A549 (cell line): Measurements from ENCODE around the gene HSPBAP1. TPM values are rescaled to one million over a fixed set of nuclear protein-coding genes. Genes with fewer than 3 reads are reported as not detected.

ENCODE experiments used
- ATAC-seq, 2 experiments: fragments of 200-7000 bp in 1 of 2; fragments of >200 bp in 1 of 2; cut with Nextera tagmentation in 1 of 2; cut with Tn5 transposase in 1 of 2; 3 replicates each; pipeline versions ENCODE4 v1.8.0 to v1.9.1; 2018 to 2020; ENCODE audit warnings: mild to moderate bottlenecking in 1 of 2, moderate library complexity in 1 of 2
- CTCF ChIA-PET: fragments of 300-600 bp; sonication (Branson Sonifier 250); formaldehyde crosslinking; extraction: SDS; loops from one replicate; lab custom pipeline; 2021; ENCODE audit warnings: antibody characterized with exemption, inconsistent platforms; lab: Yijun Ruan, JAX
- POLR2A ChIA-PET: fragments of 350-600 bp; formaldehyde crosslinking; extraction: SDS; loops from one replicate; lab custom pipeline; 2021; ENCODE audit warnings: antibody characterized with exemption, inconsistent platforms; lab: Yijun Ruan, JAX
- DNase-seq, 2 experiments: peaks; one replicate each; pipeline versions ENCODE4 v3.0.0 to v3.0.0-alpha.2; 2011 to 2016; ENCODE audit warnings: low read depth in 1 of 2, low spot score in 1 of 2
- FAIRE-seq: peaks from 2 replicates; lab custom pipeline; 2011; peaks lifted over from hg19 to GRCh38; lab: Jason Lieb, UNC
- H3K27ac ChIP-seq, 2 experiments: fragments of >200 bp; sonication (Bioruptor Twin); formaldehyde crosslinking; 3 replicates each; pipeline ENCODE4 v1.5.1; 2016 to 2017
- H3K4me1 ChIP-seq: fragments of >200 bp; sonication (Bioruptor Twin); formaldehyde crosslinking; 3 replicates; pipeline ENCODE4 v1.6.1; 2016
- H3K4me2 ChIP-seq: fragments of >200 bp; sonication (Bioruptor Twin); formaldehyde crosslinking; 3 replicates; pipeline ENCODE4 v1.6.1; 2016
- H3K4me3 ChIP-seq: fragments of >200 bp; sonication (Bioruptor Twin); formaldehyde crosslinking; 3 replicates; pipeline ENCODE4 v1.5.1; 2016
- H3K9me3 ChIP-seq: fragments of >200 bp; sonication (Bioruptor Twin); formaldehyde crosslinking; 3 replicates; pipeline ENCODE4 v1.6.1; 2016
- CBX2 ChIP-seq: fragments of 200-600 bp; sonication (generic); IDR thresholded peaks from 2 replicates; pipeline ENCODE4 v1.6.1; 2016; ENCODE audit warnings: low read depth, mild to moderate bottlenecking, borderline replicate concordance
- CBX8 ChIP-seq: fragments of 200-600 bp; sonication (generic); IDR thresholded peaks from 2 replicates; pipeline ENCODE4 v1.6.1; 2016
- CHD2 ChIP-seq: fragments of 150-350 bp; IDR thresholded peaks from 2 replicates; pipeline ENCODE4 v1.6.1; 2014; ENCODE audit warnings: low read length; ENCODE audit not compliant: partially characterized antibody
- EHMT2 ChIP-seq: fragments of 200-600 bp; sonication (generic); IDR thresholded peaks from 2 replicates; pipeline ENCODE4 v1.6.1; 2016; ENCODE audit warnings: antibody characterized with exemption, low read depth, mild to moderate bottlenecking, moderate library complexity
- ESRRA ChIP-seq: fragments of 150-350 bp; IDR thresholded peaks from 2 replicates; pipeline ENCODE4 v1.6.1; 2014; ENCODE audit warnings: mild to moderate bottlenecking, low read length, borderline replicate concordance
- FOSL2 ChIP-seq, 2 experiments: fragments of 450-650 bp in 1 of 2; fragments of >200 bp in 1 of 2; sonication (Bioruptor Twin) in 1 of 2; formaldehyde crosslinking; IDR thresholded peaks; 2 replicates each; pipeline versions ENCODE4 v1.5.0 to v1.6.1; 2016 to 2020; ENCODE audit warnings: mild to moderate bottlenecking in 1 of 2, moderate library complexity in 1 of 2
- JUN ChIP-seq, 2 experiments: fragments of >200 bp; sonication (Bioruptor Twin); formaldehyde crosslinking; IDR thresholded peaks; 2 replicates in 1 of 2; 3 replicates in 1 of 2; pipeline ENCODE4 v1.6.1; 2016 to 2017
- KDM1A ChIP-seq: fragments of 200-600 bp; sonication (generic); IDR thresholded peaks from 2 replicates; pipeline ENCODE4 v1.6.1; 2016; ENCODE audit warnings: low read depth, mild to moderate bottlenecking
- PHF8 ChIP-seq: fragments of 200-600 bp; sonication (generic); IDR thresholded peaks from 2 replicates; pipeline ENCODE4 v1.6.1; 2016; ENCODE audit warnings: low read depth, mild to moderate bottlenecking, antibody characterized with exemption, moderate library complexity, borderline replicate concordance
- SREBF2 ChIP-seq: fragments of 450-650 bp; IDR thresholded peaks from 2 replicates; pipeline ENCODE4 v1.6.1; 2014; ENCODE audit warnings: mild to moderate bottlenecking, moderate library complexity
- TFCP2L1 ChIP-seq: fragments of 250-450 bp; sonication (Bioruptor Pico); IDR thresholded peaks from 2 replicates; pipeline ENCODE4 v1.5.0; 2021; ENCODE audit warnings: mild to moderate bottlenecking
- TP53 ChIP-seq: fragments of 250-450 bp; sonication (Bioruptor Pico); IDR thresholded peaks from 2 replicates; pipeline ENCODE4 v1.5.0; 2021; ENCODE audit warnings: mild to moderate bottlenecking, moderate library complexity
- WGBS: methylation state at CpG from one replicate; pipeline ENCODE4 v1.1.6; 2017; ENCODE audit errors: missing lambda C conversion rate; 5-methylcytosine and 5-hydroxymethylcytosine counted together
- polyA plus RNA-seq, 4 experiments: library from polyadenylated mRNA; depleted of rRNA in 3 of 4; stranded (reverse); fragments of >200 nt; fragmentation: RNase III in 1 of 4; extraction: RNeasy Plus Mini Kit Qiagen cat#74134 plus additional on column Dnase treatment in 1 of 4; gene quantifications; 2 replicates in 3 of 4; 3 replicates in 1 of 4; pipeline ENCODE4 v1.2.3, GENCODE V29; 2011 to 2017
- TF ChIP-seq, protein P1 (sequence below): fragments of >200 bp; sonication (Bioruptor Twin); formaldehyde crosslinking; IDR thresholded peaks from 3 replicates; pipeline ENCODE4 v1.6.1; 2016
- TF ChIP-seq, protein P2 (sequence below): fragments of 450-650 bp; IDR thresholded peaks from 2 replicates; pipeline ENCODE4 v1.6.1; 2014; ENCODE audit warnings: antibody characterized with exemption
- TF ChIP-seq, protein P3 (sequence below): IDR thresholded peaks from 2 replicates; pipeline ENCODE4 v1.6.1; 2012; ENCODE audit warnings: low read depth, borderline replicate concordance
- TF ChIP-seq, protein P4 (sequence below): fragments of >200 bp; sonication (Bioruptor Twin); formaldehyde crosslinking; IDR thresholded peaks from 3 replicates; pipeline ENCODE4 v1.5.1; 2016
- TF ChIP-seq, protein P5 (sequence below): IDR thresholded peaks from 2 replicates; pipeline ENCODE4 v1.6.1; 2012

Gene HSPBAP1
- polyA plus RNA-seq, 2 of the 4 experiments (the other 2 are of a cell fraction), result 6.3 to 9.2 TPM

DNA sequence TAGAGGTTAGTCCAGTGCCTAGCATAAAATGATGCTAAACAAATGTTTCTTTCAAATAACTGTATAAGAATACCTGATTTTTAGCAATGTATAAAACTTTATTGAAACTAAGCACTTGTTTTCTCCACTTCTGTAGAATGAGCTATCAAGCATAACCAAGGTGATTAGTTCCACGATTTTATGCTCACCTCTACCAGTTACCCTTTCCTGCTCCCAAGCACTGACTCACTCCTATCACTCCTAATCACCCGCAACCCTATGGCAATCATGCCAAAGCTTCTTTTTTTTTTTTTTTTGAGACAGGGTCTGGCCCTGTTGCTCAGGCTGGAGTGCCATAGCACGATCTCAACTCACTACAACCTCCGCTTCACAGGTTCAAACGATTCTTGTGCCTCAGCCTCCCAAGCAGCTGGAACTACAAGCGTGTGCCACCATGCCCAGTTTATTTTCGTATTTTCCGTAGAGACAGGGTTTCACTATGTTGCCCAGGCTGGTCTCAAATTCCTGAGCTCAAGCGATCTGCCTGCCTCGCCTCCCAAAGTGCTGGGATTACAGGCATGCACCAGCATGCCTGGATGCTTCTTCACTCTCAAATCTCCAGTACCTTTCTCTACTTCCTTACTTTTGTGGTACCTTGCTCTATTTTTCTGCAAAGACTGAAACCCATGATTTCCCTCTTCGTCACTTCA is 3.9 kb downstream of the HSPBAP1 start (continued):
- TF ChIP-seq FOSL2 (IDR thresholded peaks at IDR 0.05), result no peak
- no peak for TF ChIP-seq FOSL2 (CRISPR knock-in tag; IDR thresholded peaks at IDR 0.05)
- TF ChIP-seq, all 56 proteins: peak for 0

DNA sequence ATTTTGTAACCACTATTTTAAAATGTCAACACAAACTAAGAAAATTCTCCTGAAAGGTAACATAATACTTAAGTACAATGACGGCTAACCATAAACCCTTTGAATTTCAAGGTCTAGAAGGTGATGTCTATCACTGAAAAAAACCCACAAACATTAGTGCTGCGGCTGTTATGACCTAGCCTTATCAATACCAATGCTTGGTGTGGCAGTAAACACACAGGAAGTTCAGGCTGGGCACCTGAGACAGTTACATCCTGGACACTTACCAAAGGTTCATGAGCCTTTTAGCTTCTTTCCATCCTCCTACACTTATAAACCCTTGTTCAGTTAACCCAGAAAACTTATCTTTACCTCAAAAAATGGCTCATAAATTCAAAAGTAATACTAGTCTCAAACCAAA is 5.8 kb downstream of the HSPBAP1 start:
- POLR2A ChIA-PET, result no interaction called here
- no peak for ATAC-seq
- no peak for FAIRE-seq
- H3K9me3 ChIP-seq, result no peaks in the 10 kb centered on the region
- DNase-seq, result no peak
- 86% methylated on average over 2 of the region's 2 CpGs for WGBS
- no peak overlapping the region for H3K27ac ChIP-seq
- no peak overlapping the region for H3K4me2 ChIP-seq
- H3K4me1 ChIP-seq, result peaks cover 21% of the 10 kb centered on the region
- CTCF ChIA-PET, result no interaction called here
- no peak overlapping the region for H3K4me3 ChIP-seq
- no peak for TF ChIP-seq SREBF2
- TF ChIP-seq CBX8, result no peak

DNA sequence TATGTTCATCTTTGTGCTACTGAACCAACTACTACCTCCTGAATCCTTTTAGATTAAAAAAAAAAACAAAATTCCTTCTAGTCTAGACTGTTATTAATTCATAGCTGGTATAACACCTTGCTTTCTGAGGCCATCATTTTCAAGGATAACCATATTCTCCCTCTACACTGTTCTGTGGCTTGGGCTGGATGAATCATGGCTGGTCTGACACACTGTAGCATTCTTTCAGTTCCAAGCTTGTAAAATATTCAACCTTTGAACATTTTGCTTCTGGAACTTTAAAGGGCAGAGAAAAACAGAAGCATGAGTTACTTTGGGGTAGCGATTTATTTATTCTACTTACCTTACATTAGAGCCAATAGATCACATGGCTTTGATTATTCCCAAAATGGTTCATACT is 7.6 kb downstream of the HSPBAP1 start:
- WGBS, result 68% methylated on average over 1 of the region's 1 CpG
- peak overlapping the region; percentile 30; the same call in 2 of the 3 replicates for H3K4me2 ChIP-seq
- no peaks in the 10 kb centered on the region for H3K9me3 ChIP-seq
- peak in 1 of 2 experiments; percentile 13 for DNase-seq
- POLR2A ChIA-PET, result interaction anchor here (0.6 kb wide), 1 partner anchor 10 kb away, joined by 3 read pairs; no protein-coding TSS in a partner anchor
- no peak for TF ChIP-seq KDM1A
- no peak for TF ChIP-seq CBX8
- no peak for TF ChIP-seq CHD2
- TF ChIP-seq, protein P1, sequence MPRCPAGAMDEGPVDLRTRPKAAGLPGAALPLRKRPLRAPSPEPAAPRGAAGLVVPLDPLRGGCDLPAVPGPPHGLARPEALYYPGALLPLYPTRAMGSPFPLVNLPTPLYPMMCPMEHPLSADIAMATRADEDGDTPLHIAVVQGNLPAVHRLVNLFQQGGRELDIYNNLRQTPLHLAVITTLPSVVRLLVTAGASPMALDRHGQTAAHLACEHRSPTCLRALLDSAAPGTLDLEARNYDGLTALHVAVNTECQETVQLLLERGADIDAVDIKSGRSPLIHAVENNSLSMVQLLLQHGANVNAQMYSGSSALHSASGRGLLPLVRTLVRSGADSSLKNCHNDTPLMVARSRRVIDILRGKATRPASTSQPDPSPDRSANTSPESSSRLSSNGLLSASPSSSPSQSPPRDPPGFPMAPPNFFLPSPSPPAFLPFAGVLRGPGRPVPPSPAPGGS, result no peak
- TF ChIP-seq ESRRA, result no peak
- peak; percentile 68 to 76; a peak in 4 of 6 replicates for ATAC-seq
- H3K27ac ChIP-seq, result peak overlapping the region in 1 of 2 experiments; percentile 17; a peak in 1 of 6 replicates
- CTCF ChIA-PET, result no interaction called here
- no peak overlapping the region for H3K4me3 ChIP-seq
- peaks cover 21% of the 10 kb centered on the region for H3K4me1 ChIP-seq
- no peak for FAIRE-seq

DNA sequence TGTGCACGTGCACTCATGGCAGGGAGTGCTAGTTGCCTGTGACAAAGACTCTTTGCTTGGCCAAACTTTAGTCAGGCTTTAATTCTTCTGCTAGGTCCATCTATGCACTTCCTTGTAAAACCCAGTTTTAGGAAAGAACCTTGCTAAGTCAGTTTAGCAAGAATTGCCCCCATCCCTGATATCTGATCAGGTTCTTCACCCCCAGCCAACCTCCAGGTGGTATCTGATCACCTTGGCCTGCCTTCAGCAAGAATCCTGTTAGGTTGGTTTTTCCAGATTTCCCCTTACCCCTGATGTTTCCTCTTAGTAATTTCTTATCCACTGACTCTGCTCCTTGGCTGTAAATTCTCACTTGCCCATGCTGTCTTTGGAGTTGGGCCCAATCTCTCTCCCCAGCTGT is 8.4 kb downstream of the HSPBAP1 start:
- WGBS, result 71% methylated on average over 1 of the region's 1 CpG
- TF ChIP-seq EHMT2 (no peak), TP53 (CRISPR knock-in tag) (no peak), PHF8 (no peak), JUN (IDR thresholded peaks at IDR 0.05) (no peak), TFCP2L1 (CRISPR knock-in tag) (no peak), CBX2 (no peak)
- TF ChIP-seq, protein P2, sequence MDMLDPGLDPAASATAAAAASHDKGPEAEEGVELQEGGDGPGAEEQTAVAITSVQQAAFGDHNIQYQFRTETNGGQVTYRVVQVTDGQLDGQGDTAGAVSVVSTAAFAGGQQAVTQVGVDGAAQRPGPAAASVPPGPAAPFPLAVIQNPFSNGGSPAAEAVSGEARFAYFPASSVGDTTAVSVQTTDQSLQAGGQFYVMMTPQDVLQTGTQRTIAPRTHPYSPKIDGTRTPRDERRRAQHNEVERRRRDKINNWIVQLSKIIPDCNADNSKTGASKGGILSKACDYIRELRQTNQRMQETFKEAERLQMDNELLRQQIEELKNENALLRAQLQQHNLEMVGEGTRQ, result no peak
- TF ChIP-seq, protein P3, sequence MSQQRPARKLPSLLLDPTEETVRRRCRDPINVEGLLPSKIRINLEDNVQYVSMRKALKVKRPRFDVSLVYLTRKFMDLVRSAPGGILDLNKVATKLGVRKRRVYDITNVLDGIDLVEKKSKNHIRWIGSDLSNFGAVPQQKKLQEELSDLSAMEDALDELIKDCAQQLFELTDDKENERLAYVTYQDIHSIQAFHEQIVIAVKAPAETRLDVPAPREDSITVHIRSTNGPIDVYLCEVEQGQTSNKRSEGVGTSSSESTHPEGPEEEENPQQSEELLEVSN, result no peak
- TF ChIP-seq, protein P4, sequence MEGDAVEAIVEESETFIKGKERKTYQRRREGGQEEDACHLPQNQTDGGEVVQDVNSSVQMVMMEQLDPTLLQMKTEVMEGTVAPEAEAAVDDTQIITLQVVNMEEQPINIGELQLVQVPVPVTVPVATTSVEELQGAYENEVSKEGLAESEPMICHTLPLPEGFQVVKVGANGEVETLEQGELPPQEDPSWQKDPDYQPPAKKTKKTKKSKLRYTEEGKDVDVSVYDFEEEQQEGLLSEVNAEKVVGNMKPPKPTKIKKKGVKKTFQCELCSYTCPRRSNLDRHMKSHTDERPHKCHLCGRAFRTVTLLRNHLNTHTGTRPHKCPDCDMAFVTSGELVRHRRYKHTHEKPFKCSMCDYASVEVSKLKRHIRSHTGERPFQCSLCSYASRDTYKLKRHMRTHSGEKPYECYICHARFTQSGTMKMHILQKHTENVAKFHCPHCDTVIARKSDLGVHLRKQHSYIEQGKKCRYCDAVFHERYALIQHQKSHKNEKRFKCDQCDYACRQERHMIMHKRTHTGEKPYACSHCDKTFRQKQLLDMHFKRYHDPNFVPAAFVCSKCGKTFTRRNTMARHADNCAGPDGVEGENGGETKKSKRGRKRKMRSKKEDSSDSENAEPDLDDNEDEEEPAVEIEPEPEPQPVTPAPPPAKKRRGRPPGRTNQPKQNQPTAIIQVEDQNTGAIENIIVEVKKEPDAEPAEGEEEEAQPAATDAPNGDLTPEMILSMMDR, result no peak
- TF ChIP-seq, protein P5, sequence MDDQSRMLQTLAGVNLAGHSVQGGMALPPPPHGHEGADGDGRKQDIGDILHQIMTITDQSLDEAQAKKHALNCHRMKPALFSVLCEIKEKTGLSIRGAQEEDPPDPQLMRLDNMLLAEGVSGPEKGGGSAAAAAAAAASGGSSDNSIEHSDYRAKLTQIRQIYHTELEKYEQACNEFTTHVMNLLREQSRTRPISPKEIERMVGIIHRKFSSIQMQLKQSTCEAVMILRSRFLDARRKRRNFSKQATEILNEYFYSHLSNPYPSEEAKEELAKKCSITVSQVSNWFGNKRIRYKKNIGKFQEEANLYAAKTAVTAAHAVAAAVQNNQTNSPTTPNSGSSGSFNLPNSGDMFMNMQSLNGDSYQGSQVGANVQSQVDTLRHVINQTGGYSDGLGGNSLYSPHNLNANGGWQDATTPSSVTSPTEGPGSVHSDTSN, result no peak
- FAIRE-seq, result no peak
- ChIA-PET POLR2A (interaction anchor here (1.2 kb wide), 1 partner anchor 8 kb away, joined by 10 read pairs; the partner anchor contains the start of gene HSPBAP1), CTCF (interaction anchor here (1.0 kb wide), 2 partner anchors 9 to 14 kb away, joined by 3 read pairs; partner anchors contain the start of gene HSPBAP1)
- no peak overlapping the region for H3K4me2 ChIP-seq
- DNase-seq, result no peak
- no peak for ATAC-seq
- peaks cover 21% of the 10 kb centered on the region for H3K4me1 ChIP-seq
- no peaks in the 10 kb centered on the region for H3K9me3 ChIP-seq
- H3K4me3 ChIP-seq, result no peak overlapping the region
- H3K27ac ChIP-seq, result peak overlapping the region in 1 of 2 experiments; percentile 17; a peak in 2 of 6 replicates
